HepG2 (cell line): Measurements from ENCODE around the gene LEMD1. TPM values are rescaled to one million over a fixed set of nuclear protein-coding genes. Genes with fewer than 3 reads are reported as not detected.
A peak's percentile ranks its signal among the peaks of the same experiment; 100 is the strongest.

Experiments
- BORCS8-MEF2B ChIP-seq: sonication (generic); formaldehyde crosslinking; IDR thresholded peaks from 2 replicates; pipeline ENCODE4 v1.8.0; 2022; ENCODE audit warnings: mild to moderate bottlenecking, missing genetic modification reagents
- ELF1 ChIP-seq: sonication (generic); formaldehyde crosslinking; IDR thresholded peaks from 2 replicates; pipeline ENCODE4 v1.4.0; 2020; ENCODE audit warnings: missing genetic modification reagents
- ISX ChIP-seq: sonication (generic); formaldehyde crosslinking; conservative IDR thresholded peaks from 2 replicates; pipeline ENCODE4 v1.5.0; 2020; ENCODE audit warnings: missing genetic modification reagents
- RORA ChIP-seq: sonication (generic); formaldehyde crosslinking; IDR thresholded peaks from 2 replicates; pipeline ENCODE4 v1.5.0; 2020; ENCODE audit warnings: mild to moderate bottlenecking, missing genetic modification reagents, moderate library complexity
- TP53 ChIP-seq: sonication (generic); formaldehyde crosslinking; conservative IDR thresholded peaks from 2 replicates; pipeline ENCODE4 v1.4.0; 2020; ENCODE audit warnings: missing genetic modification reagents
- U2AF2 ChIP-seq: fragments of 200-400 bp; formaldehyde crosslinking; IDR thresholded peaks from 2 replicates; pipeline ENCODE4 v1.6.1; 2017; ENCODE audit warnings: low read depth, mild to moderate bottlenecking, low read length
- ZFP37 ChIP-seq: sonication (generic); formaldehyde crosslinking; IDR thresholded peaks from 2 replicates; pipeline ENCODE4 v1.4.0; 2020; ENCODE audit warnings: missing genetic modification reagents, borderline replicate concordance
- ZNF607 ChIP-seq: sonication (generic); formaldehyde crosslinking; IDR thresholded peaks from 2 replicates; pipeline ENCODE4 v1.5.1; 2020; ENCODE audit warnings: missing genetic modification reagents, mild to moderate bottlenecking, borderline replicate concordance
- polyA plus RNA-seq, 8 experiments: library from polyadenylated mRNA; depleted of rRNA in 3 of 8; stranded (reverse) in 7 of 8; unstranded in 1 of 8; fragments of >200 nt; fragmentation: Illumina TruSeq in 4 of 8; extraction: Trizol in 4 of 8; gene quantifications; 2 replicates each; pipeline versions ENCODE4 v1.2.1 to v1.2.3, GENCODE V29; 2011 to 2016; ENCODE audit warnings: low read depth in 4 of 8, missing spikeins in 1 of 8, mixed read lengths in 1 of 8; ENCODE audit not compliant: insufficient read depth in 1 of 8
- total RNA-seq, 5 experiments: library from RNA; depleted of rRNA; stranded (reverse); fragments of >200 nt; fragmentation: Illumina TruSeq; extraction: Trizol; gene quantifications; 2 replicates each; pipeline ENCODE4 v1.2.3, GENCODE V29; 2016; ENCODE audit warnings: low read depth in 1 of 5
- TF ChIP-seq, protein P1 (sequence below): sonication (generic); formaldehyde crosslinking; IDR thresholded peaks from 2 replicates; pipeline ENCODE4 v1.5.0; 2020; ENCODE audit warnings: mild to moderate bottlenecking, missing genetic modification reagents, borderline replicate concordance
- TF ChIP-seq, protein P2 (sequence below): sonication (generic); formaldehyde crosslinking; IDR thresholded peaks from 2 replicates; pipeline ENCODE4 v1.4.0; 2020; ENCODE audit warnings: missing genetic modification reagents
- TF ChIP-seq, protein P3 (sequence below): sonication (generic); formaldehyde crosslinking; IDR thresholded peaks from 2 replicates; pipeline ENCODE4 v1.4.0; 2020; ENCODE audit warnings: mild to moderate bottlenecking, missing genetic modification reagents
- TF ChIP-seq, protein P4 (sequence below): sonication (generic); formaldehyde crosslinking; conservative IDR thresholded peaks from 2 replicates; pipeline ENCODE4 v1.8.0; 2022; ENCODE audit warnings: missing genetic modification reagents

LEMD1 gene
- total and polyA plus RNA-seq, 2 of the 13 experiments (the other 11 are each of a cell fraction or from before 2014, with no cell fraction given): 1.4 to 2.3 TPM

DNA sequence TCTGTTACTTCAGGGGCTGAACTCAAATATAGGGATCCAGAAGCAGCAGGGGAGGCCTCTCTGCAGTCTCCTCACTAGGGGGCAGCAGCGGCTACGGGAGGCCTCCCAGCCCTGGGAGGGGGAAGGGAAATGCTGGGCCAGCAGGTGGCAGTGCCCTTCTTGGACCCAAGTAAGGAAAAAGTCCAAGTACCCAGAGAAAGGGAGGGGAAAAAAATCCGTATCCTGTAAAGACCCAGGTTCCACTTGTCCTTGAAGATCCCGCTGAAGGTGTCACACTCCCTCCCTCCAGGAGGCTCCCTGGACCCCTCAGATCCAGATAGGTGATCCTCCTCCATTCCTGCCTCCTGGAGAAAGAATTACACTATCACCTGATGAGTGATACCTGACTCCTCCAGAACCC is 86.2 kb downstream of the LEMD1 start (continued):
- TF ChIP-seq, protein P1, sequence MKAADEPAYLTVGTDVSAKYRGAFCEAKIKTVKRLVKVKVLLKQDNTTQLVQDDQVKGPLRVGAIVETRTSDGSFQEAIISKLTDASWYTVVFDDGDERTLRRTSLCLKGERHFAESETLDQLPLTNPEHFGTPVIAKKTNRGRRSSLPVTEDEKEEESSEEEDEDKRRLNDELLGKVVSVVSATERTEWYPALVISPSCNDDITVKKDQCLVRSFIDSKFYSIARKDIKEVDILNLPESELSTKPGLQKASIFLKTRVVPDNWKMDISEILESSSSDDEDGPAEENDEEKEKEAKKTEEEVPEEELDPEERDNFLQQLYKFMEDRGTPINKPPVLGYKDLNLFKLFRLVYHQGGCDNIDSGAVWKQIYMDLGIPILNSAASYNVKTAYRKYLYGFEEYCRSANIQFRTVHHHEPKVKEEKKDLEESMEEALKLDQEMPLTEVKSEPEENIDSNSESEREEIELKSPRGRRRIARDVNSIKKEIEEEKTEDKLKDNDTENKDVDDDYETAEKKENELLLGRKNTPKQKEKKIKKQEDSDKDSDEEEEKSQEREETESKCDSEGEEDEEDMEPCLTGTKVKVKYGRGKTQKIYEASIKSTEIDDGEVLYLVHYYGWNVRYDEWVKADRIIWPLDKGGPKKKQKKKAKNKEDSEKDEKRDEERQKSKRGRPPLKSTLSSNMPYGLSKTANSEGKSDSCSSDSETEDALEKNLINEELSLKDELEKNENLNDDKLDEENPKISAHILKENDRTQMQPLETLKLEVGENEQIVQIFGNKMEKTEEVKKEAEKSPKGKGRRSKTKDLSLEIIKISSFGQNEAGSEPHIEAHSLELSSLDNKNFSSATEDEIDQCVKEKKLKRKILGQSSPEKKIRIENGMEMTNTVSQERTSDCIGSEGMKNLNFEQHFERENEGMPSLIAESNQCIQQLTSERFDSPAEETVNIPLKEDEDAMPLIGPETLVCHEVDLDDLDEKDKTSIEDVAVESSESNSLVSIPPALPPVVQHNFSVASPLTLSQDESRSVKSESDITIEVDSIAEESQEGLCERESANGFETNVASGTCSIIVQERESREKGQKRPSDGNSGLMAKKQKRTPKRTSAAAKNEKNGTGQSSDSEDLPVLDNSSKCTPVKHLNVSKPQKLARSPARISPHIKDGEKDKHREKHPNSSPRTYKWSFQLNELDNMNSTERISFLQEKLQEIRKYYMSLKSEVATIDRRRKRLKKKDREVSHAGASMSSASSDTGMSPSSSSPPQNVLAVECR (CRISPR knock-in tag): no peak
- TF ChIP-seq ZFP37 (CRISPR knock-in tag) (no peak), ISX (CRISPR knock-in tag) (no peak), U2AF2 (no peak), ZNF607 (CRISPR knock-in tag) (no peak), ELF1 (CRISPR knock-in tag) (no peak), RORA (CRISPR knock-in tag) (no peak), TP53 (CRISPR knock-in tag) (no peak), BORCS8-MEF2B (no peak)
- TF ChIP-seq, protein P2, sequence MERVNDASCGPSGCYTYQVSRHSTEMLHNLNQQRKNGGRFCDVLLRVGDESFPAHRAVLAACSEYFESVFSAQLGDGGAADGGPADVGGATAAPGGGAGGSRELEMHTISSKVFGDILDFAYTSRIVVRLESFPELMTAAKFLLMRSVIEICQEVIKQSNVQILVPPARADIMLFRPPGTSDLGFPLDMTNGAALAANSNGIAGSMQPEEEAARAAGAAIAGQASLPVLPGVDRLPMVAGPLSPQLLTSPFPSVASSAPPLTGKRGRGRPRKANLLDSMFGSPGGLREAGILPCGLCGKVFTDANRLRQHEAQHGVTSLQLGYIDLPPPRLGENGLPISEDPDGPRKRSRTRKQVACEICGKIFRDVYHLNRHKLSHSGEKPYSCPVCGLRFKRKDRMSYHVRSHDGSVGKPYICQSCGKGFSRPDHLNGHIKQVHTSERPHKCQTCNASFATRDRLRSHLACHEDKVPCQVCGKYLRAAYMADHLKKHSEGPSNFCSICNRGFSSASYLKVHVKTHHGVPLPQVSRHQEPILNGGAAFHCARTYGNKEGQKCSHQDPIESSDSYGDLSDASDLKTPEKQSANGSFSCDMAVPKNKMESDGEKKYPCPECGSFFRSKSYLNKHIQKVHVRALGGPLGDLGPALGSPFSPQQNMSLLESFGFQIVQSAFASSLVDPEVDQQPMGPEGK (CRISPR knock-in tag): peak; percentile 37; the same call in 1 of the 2 replicates
- TF ChIP-seq, protein P3, sequence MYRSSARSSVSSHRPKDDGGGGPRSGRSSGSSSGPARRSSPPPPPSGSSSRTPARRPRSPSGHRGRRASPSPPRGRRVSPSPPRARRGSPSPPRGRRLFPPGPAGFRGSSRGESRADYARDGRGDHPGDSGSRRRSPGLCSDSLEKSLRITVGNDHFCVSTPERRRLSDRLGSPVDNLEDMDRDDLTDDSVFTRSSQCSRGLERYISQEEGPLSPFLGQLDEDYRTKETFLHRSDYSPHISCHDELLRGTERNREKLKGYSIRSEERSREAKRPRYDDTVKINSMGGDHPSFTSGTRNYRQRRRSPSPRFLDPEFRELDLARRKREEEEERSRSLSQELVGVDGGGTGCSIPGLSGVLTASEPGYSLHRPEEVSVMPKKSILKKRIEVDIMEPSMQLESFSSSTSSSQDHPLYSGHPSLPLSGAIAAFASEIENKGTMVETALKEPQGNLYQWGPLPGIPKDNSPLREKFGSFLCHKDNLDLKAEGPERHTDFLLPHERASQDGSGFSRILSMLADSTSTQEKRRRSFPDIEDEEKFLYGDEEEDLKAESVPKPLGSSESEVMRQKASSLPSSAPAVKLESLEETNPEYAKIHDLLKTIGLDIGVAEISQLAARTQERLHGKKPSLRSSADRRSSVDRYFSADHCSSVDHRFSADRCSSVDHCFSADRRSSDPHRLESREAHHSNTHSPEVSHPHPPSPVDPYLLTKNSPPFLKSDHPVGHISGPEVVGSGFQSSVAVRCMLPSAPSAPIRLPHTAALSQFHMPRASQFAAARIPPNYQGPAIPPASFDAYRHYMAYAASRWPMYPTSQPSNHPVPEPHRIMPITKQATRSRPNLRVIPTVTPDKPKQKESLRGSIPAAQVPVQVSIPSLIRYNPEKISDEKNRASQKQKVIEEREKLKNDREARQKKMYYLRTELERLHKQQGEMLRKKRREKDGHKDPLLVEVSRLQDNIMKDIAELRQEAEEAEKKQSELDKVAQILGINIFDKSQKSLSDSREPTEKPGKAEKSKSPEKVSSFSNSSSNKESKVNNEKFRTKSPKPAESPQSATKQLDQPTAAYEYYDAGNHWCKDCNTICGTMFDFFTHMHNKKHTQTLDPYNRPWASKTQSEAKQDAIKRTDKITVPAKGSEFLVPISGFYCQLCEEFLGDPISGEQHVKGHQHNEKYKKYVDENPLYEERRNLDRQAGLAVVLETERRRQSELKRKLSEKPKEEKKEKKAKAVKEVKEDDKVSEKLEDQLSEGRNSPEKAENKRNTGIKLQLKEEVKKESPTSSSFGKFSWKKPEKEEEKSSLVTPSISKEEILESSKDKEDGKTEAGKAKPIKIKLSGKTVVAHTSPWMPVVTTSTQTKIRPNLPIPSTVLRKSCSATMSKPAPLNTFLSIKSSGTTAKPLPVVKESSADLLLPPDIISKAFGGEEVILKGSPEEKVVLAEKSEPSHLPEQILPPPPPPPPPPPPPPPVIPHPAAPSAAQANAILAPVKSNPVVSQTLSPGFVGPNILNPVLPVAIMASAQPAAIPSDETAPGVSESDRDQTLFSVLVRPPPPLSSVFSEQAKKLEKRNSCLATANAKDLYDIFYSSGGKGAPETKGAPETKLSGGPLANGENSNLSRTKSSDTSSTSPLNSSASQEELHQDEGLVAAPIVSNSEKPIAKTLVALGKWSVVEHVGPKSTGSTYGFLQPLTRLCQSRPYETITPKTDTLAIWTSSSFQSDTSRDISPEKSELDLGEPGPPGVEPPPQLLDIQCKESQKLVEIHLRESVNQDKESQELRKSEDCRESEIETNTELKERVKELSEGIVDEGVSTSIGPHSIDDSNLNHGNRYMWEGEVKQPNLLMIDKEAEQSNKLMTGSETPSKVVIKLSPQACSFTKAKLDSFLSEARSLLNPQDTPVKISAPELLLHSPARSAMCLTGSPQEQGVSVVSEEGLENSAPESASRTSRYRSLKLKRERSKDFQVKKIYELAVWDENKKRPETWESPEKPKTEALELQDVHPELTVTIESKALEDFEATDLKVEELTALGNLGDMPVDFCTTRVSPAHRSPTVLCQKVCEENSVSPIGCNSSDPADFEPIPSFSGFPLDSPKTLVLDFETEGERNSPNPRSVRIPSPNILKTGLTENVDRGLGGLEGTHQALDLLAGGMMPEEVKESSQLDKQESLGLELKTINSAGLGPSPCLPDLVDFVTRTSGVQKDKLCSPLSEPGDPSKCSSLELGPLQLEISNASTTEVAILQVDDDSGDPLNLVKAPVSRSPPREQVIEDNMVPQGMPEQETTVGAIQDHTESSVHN: no peak
- TF ChIP-seq, protein P4, sequence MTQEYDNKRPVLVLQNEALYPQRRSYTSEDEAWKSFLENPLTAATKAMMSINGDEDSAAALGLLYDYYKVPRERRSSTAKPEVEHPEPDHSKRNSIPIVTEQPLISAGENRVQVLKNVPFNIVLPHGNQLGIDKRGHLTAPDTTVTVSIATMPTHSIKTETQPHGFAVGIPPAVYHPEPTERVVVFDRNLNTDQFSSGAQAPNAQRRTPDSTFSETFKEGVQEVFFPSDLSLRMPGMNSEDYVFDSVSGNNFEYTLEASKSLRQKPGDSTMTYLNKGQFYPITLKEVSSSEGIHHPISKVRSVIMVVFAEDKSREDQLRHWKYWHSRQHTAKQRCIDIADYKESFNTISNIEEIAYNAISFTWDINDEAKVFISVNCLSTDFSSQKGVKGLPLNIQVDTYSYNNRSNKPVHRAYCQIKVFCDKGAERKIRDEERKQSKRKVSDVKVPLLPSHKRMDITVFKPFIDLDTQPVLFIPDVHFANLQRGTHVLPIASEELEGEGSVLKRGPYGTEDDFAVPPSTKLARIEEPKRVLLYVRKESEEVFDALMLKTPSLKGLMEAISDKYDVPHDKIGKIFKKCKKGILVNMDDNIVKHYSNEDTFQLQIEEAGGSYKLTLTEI: no peak
